ENCODE data around the gene MAMDC2.

The MAMDC2 gene

GRCh38 chr9:70066418-70066817, 22.8 kb downstream of the MAMDC2 start:
- DNase-seq, result no peak

GRCh38 chr9:70066874-70067273, 23.2 kb downstream of the MAMDC2 start:
- DNase-seq, result no peak

GRCh38 chr9:70069704-70070103, 26.1 kb downstream of the MAMDC2 start:
- no peak for DNase-seq

- no peak for DNase-seq
These were observed 29.5 kb downstream of the MAMDC2 start for GRCh38 chr9:70073193-70073592.

DNA sequence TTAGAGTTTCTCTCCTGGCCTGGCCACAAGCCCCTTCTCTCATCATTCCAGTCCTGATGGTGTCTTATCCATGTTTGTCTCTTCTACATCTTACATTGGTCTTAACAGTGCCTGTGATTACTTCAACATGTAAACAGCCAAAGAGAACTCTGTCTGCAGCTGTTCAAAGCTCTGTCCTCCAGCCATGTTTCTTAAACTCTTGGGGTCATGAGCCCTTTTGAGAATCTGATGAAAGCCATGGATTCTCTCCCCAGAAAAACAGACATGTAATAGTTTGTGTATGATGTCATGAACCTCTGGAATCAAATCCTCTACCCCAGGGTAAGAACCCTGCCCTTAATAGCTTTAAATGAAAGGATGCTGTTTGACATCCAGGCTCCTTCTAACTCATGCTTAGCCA, 30.1 kb downstream of the MAMDC2 start:
- DNase-seq, result no peak

DNA sequence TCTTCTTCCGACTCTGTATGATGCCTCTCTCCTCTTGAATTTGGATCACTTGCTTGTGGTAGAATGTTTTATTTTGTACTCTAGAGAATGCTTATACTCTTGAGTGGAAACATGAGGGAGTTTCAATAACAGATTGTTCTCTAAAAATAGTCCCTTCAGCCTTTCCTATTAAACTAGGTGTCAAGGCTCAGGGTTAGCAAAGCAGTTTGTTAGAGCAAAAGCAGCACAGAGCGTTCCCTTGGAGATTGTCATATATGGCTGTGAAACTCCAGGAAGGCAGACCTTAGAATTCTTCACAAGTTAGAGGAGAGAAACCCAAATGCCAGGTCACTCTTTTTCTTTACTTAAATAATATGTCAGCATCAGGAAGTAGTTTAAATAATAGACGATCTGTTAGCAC, 33.0 kb downstream of the MAMDC2 start:
- DNase-seq, result no peak

- no peak for DNase-seq
These were observed 35.9 kb downstream of the MAMDC2 start for GRCh38 chr9:70079417-70080037.

GRCh38 chr9:70080481-70081119, 37.0 kb downstream of the MAMDC2 start:
- no peak for DNase-seq

DNA sequence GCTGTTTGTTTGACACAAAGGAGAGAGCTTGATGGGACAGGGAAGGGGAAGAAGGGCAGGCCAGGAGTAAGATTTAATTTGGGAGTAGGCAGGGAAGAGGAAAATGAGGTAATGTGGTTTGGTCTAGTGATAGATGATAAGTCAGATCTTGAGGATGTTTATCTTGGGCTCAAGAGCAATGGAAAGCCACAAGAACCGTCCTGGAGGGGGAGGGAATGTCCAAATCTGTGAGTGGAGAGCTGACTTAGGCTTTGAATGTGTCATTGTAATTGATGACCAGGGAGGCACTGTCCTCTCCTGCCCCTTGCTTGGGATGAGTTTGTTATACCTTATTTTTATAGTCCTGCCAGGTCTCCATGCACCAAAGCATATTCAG, 37.5 kb downstream of the MAMDC2 start:
- DNase-seq, result no peak

GRCh38 chr9:70083429-70083828, 39.8 kb downstream of the MAMDC2 start:
- no peak for DNase-seq

GRCh38 chr9:70085241-70085640, 41.6 kb downstream of the MAMDC2 start:
- no peak for DNase-seq

DNA sequence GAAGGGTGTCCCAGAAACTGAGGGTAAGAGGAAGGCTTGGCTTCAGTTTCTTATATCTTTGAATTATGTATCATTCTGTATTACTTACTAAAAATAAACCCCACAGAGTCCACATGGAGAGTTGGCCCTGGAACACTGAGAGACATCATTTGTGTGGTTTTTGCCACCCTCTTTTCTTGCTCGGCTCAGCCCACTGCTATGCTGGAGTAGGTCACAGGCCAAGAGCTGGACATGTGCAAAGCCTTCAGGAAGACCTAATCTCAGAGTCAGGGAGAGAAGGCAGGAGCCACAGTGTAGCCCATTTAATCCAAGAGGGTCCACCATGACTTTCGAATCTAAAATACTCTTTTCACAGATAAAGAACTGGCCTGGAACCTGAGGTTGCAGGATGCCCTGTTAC, 47.5 kb downstream of the MAMDC2 start:
- DNase-seq, result no peak

DNA sequence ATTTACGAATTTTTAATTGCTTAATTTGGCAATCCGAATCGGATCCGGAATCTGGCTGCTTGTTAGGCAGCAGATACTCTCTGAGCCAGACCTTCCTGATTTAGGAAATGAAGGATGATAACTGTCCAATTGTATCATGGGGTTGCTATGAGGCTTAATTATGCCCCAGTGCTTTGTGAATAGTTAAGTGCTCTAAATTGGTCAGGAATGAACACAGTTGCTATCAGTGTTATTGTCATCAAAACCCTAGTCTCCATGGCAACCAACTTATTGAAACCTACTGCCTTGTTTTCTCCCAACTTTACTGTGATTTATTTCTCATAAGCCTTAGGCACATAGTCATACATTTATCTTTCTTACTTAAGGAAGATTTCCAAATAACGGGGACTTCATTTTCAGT, 47.9 kb downstream of the MAMDC2 start:
- DNase-seq, result peak; percentile 27

DNA sequence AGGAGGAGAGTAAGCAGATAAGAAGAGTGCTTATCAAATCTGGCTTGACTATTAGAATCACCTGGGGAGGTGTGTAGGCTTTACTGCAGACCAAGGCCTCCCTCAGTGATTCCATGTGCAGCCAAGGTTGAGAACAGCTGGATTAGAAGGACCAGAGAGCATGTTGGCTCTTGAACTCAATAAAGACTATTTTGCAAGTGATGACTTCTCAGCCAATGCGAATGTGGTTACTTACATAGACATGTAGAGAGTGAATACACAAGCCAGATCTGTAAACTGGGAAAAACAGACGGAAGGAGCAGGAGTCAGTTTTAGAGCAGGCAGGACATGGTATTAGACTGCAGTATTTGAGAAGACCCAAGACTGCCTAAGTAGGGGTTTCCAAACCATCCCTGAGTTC, 48.5 kb downstream of the MAMDC2 start:
- DNase-seq, result no peak

DNA sequence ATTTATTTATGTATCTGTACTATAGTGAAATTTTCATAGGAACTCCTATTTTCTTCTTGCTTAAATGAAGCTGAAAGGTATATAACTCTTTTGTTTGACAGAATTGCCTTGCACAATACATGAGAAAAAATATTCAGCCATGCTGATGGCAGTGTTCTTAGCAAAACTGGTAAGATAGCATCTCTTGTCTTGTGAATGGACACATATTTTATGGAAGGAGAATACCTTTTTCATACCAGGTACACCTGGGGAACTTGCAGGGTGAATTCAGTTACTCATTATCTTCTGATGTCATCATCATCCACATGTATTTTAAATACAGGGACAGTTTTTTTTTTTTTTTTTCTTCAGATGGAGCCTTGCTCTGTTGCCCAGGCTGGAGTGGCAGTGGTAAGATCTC, 49.4 kb downstream of the MAMDC2 start:
- no peak for DNase-seq

GRCh38 chr9:70093944-70094343, 50.3 kb downstream of the MAMDC2 start:
- no peak for DNase-seq

GRCh38 chr9:70094747-70095146, 51.1 kb downstream of the MAMDC2 start:
- no peak for DNase-seq

DNA sequence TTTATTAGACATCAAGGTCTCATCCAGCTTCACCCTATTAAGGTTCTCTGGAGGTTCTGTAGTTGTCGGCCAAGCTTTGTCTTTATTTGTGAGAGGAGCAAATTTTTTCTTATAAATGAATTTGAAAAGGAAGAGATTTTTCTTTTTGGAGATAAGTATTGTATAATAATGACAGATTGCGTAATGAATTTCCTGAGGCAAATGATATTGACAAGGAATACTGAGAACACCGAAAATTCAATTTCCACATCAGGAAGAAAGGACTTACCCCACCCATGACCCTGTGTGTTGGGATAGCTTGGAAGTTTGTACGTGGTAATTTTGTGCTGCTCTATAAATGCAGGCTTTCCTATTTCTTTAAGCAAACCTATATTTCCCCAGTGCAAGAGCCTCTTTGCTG, 53.5 kb downstream of the MAMDC2 start:
- no peak for DNase-seq

DNA sequence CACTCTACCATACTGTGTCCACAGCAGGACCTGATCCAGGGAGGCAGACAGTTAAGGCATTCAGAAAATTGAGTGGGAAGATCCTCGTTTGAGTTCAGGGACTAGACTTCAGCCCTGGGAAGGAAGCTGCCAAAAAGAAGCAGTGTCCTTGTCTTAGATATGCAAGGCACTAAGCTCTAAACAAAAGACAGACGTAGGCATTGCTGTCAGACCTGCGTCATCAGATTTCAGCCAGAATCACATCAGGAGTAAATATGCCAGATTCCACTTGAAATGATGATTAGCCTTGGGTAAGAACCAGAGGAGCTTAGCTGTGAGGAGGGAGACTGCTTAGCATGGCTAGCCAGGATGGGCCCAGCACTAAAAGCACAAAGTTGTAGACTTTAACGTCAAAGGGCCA, 56.7 kb downstream of the MAMDC2 start:
- DNase-seq, result no peak

DNA sequence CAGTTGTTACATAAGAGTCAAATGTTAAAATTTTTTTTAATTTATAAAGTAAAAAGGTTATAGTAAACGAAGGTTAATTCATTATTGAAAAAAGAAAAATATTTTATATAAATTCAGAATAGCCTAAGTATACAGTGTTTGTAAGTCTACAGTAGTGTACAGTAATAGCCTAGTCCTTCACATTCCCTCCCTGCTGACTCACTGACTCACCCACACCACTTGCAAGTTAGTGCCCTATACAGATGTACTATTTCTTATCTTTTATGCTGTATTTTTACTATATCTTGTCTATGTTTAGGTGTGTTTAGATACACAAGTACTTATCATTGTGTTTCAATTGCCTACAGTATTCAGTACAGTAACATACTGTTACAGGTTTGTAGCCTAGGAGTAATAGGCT, 57.6 kb downstream of the MAMDC2 start:
- DNase-seq, result no peak

DNA sequence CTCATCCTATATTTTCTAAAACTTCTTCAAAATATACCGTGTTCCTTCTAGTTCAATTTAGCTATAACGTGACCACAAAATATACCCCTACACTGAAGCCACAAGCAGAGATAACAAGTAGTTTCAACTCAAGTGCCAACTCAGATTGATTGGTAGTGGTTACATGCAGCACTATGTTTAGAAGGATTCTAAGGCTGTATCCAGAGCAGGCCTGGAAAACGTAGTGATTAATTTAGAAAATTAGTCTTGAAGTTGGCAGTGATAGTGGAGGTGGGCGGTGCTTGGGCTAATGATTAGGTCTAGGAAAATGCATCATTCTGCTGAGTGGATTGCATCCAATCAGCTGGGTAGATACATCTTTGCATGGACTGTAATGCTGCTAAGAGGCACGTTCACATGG, 61.5 kb downstream of the MAMDC2 start:
- DNase-seq, result no peak

DNA sequence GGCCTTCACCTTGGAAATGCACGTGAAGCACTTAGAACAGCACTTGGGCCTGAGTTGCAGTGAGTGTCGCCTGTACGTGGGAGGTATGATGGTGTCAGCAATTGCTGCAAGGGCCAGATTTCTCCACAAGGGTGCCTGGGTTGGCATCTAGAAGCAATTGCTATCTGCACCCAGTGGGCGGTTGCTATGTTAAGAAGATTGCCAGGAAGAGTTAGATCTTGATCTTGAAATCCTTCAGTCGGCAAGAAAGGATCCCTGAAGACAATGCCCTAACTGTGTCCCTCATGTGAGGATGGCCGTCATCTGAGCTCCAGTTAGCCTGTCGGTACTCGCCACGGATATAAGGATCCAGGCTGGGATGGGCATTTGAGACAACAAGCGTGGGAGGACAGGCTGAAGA, 62.9 kb downstream of the MAMDC2 start:
- DNase-seq, result no peak

GRCh38 chr9:70107558-70107957, 63.9 kb downstream of the MAMDC2 start:
- DNase-seq, result no peak

DNA sequence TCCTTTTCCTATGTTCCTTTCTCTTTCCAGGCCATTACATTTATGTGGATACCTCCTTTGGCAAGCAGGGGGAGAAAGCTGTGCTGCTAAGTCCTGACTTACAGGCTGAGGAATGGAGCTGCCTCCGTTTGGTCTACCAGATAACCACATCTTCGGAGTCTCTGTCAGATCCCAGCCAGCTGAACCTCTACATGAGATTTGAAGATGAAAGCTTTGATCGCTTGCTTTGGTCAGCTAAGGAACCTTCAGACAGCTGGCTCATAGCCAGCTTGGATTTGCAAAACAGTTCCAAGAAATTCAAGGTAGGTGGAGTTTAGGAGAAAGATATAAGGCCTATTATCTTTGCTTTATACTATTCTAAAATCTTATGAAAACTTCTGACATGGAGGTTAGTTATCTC, 64.5 kb downstream of the MAMDC2 start:
- no peak for DNase-seq

All from NCI-H1436 treated with DMSO at 0.1 percent for 48 hours (cell line).